ENCODE results near the gene TGM2. TPM values are rescaled to one million over a fixed set of nuclear protein-coding genes. Genes with fewer than 3 reads are reported as not detected.

Gene TGM2
- total and polyA plus RNA-seq, 2 donors (not counting 1 experiment from before 2014, with no cell fraction given), result 2.4 to 60.8 TPM

GRCh38 chr20:38132156-38132909, 32.7 kb downstream of the TGM2 start:
- Histone ChIP-seq H4K20me1 (ENCODE audit: control insufficient read depth, insufficient read depth, low read length, poor library complexity, severe bottlenecking) (no peaks in the 10 kb centered on the region), H3K9me3 (ENCODE audit: control extremely low read depth in 1 of 3, control insufficient read depth in 2 of 3, insufficient read depth in 1 of 3, low read length in 2 of 3) (no peaks in the 10 kb centered on the region), H3K4me3 (ENCODE audit: control extremely low read depth in 1 of 5, extremely low read depth in 1 of 5, insufficient read depth in 1 of 5, low read depth in 2 of 5, low read length in 4 of 5) (no peak overlapping the region), H3K4me2 (replicated peaks; ENCODE audit: low read depth, low read length, poor library complexity, severe bottlenecking) (no peak overlapping the region), H3K9ac (ENCODE audit: low read length) (no peak overlapping the region), H2AFZ (ENCODE audit: insufficient read depth, low read depth, low read length, poor library complexity, severe bottlenecking) (no peak overlapping the region), H3K4me1 (ENCODE audit: control insufficient read depth in 2 of 2, insufficient read depth in 2 of 2, low read length in 2 of 2) (no peaks in the 10 kb centered on the region), H3K27ac (ENCODE audit: low read length in 2 of 2) (no peak overlapping the region), H3K36me3 (replicated peaks in 1 of 2; ENCODE audit: control extremely low read depth in 1 of 2, control insufficient read depth in 1 of 2, extremely low read depth in 1 of 2, insufficient read depth in 2 of 2, low read length in 1 of 2) (no peaks in the 10 kb centered on the region), H3K27me3 (replicated peaks in 1 of 4; ENCODE audit: control extremely low read depth in 1 of 4, control insufficient read depth in 3 of 4, insufficient read depth in 4 of 4, low read length in 3 of 4) (no peaks in the 10 kb centered on the region), H3K79me2 (ENCODE audit: control insufficient read depth, insufficient read depth, low read length) (no peaks in the 10 kb centered on the region)
- WGBS (ENCODE audit: insufficient coverage), result 97% methylated on average over 19 of the region's 26 CpGs
- DNase-seq, result no peak
- Mint-ChIP-seq H3K27ac (no peak overlapping the region), H3K4me1 (no peaks in the 10 kb centered on the region), H3K4me3 (no peak overlapping the region), H3K27me3 (no peaks in the 10 kb centered on the region), H3K9me3 (ENCODE audit: insufficient read depth) (no peaks in the 10 kb centered on the region)
- ChIA-PET POLR2A (interaction anchor here (0.7 kb wide), 1 partner anchor 694 kb away, joined by 7 read pairs; no protein-coding TSS in a partner anchor), CTCF (no interaction called here)
- no peak for TF ChIP-seq EZH2 (IDR thresholded peaks at IDR 0.05; ENCODE audit: borderline replicate concordance, insufficient read depth, low read depth, low read length, poor library complexity, severe bottlenecking)
- no peak for TF ChIP-seq CTCF (IDR thresholded peaks at IDR 0.05)
- ATAC-seq (ENCODE audit: low read depth), result no peak
- intact Hi-C loops (cut with micrococcal nuclease), result no loop called here

- H3K27ac Mint-ChIP-seq, result no peak overlapping the region
- Histone ChIP-seq H2AFZ (ENCODE audit: insufficient read depth, low read depth, low read length, poor library complexity, severe bottlenecking) (no peak overlapping the region), H3K4me2 (replicated peaks; ENCODE audit: low read depth, low read length, poor library complexity, severe bottlenecking) (no peak overlapping the region), H3K9me3 (ENCODE audit: control extremely low read depth in 1 of 3, control insufficient read depth in 2 of 3, insufficient read depth in 1 of 3, low read length in 2 of 3) (no peaks in the 10 kb centered on the region), H3K4me1 (ENCODE audit: control insufficient read depth in 2 of 2, insufficient read depth in 2 of 2, low read length in 2 of 2) (no peaks in the 10 kb centered on the region), H3K36me3 (replicated peaks in 1 of 2; ENCODE audit: control extremely low read depth in 1 of 2, control insufficient read depth in 1 of 2, extremely low read depth in 1 of 2, insufficient read depth in 2 of 2, low read length in 1 of 2) (no peaks in the 10 kb centered on the region), H3K79me2 (ENCODE audit: control insufficient read depth, insufficient read depth, low read length) (no peaks in the 10 kb centered on the region), H3K4me3 (ENCODE audit: control extremely low read depth in 1 of 5, extremely low read depth in 1 of 5, insufficient read depth in 1 of 5, low read depth in 2 of 5, low read length in 4 of 5) (no peak overlapping the region), H3K9ac (ENCODE audit: low read length) (no peak overlapping the region), H3K27ac (ENCODE audit: low read length in 2 of 2) (no peak overlapping the region), H4K20me1 (ENCODE audit: control insufficient read depth, insufficient read depth, low read length, poor library complexity, severe bottlenecking) (no peaks in the 10 kb centered on the region), H3K27me3 (replicated peaks in 1 of 4; ENCODE audit: control extremely low read depth in 1 of 4, control insufficient read depth in 3 of 4, insufficient read depth in 4 of 4, low read length in 3 of 4) (no peaks in the 10 kb centered on the region)
- DNase-seq, result no peak
- H3K4me1 Mint-ChIP-seq, result no peaks in the 10 kb centered on the region
- H3K9me3 Mint-ChIP-seq (ENCODE audit: insufficient read depth), result no peaks in the 10 kb centered on the region
- no peak overlapping the region for H3K4me3 Mint-ChIP-seq
- ChIA-PET POLR2A (interaction anchor here (0.7 kb wide), 1 partner anchor 693 kb away, joined by 7 read pairs; no protein-coding TSS in a partner anchor), CTCF (interaction anchor here (0.9 kb wide), 1 partner anchor 56 kb away, joined by 3 read pairs; no protein-coding TSS in a partner anchor)
- TF ChIP-seq EZH2 (IDR thresholded peaks at IDR 0.05; ENCODE audit: borderline replicate concordance, insufficient read depth, low read depth, low read length, poor library complexity, severe bottlenecking) (no peak), CTCF (IDR thresholded peaks at IDR 0.05) (no peak)
- H3K27me3 Mint-ChIP-seq, result no peaks in the 10 kb centered on the region
- intact Hi-C loops (cut with micrococcal nuclease), result no loop called here
- WGBS (ENCODE audit: insufficient coverage), result 100% methylated on average over 1 of the region's 3 CpGs
- no peak for ATAC-seq (ENCODE audit: low read depth)
These were observed 33.4 kb downstream of the TGM2 start for GRCh38 chr20:38131588-38132121.
